ENCODE results near the gene NAT14.
A peak's percentile ranks its signal among the peaks of the same experiment; 100 is the strongest.

NAT14 gene

GRCh38 chr19:55453511-55454260 lies 31.3 kb upstream of the NAT14 start:
- DNase-seq (ENCODE audit: low spot score) = no peak

GRCh38 chr19:55454787-55455243 lies 30.2 kb upstream of the NAT14 start:
- DNase-seq (ENCODE audit: low spot score) = peak; percentile 34

- DNase-seq (ENCODE audit: low spot score) = no peak
Measured at GRCh38 chr19:55455576-55456235, 29.3 kb upstream of the NAT14 start.

GRCh38 chr19:55456347-55456746 lies 28.6 kb upstream of the NAT14 start:
- DNase-seq (ENCODE audit: low spot score) = no peak

- no peak for DNase-seq (ENCODE audit: low spot score)
Measured at GRCh38 chr19:55457683-55458457, 27.1 kb upstream of the NAT14 start.

GRCh38 chr19:55459551-55459949 lies 25.4 kb upstream of the NAT14 start:
- no peak for DNase-seq (ENCODE audit: low spot score)

GRCh38 chr19:55459950-55460657 lies 24.9 kb upstream of the NAT14 start:
- no peak for DNase-seq (ENCODE audit: low spot score)

GRCh38 chr19:55460670-55461258 lies 24.2 kb upstream of the NAT14 start:
- peak; percentile 54 for DNase-seq (ENCODE audit: low spot score)

- peak; percentile 100 for DNase-seq (ENCODE audit: low spot score)
Measured at GRCh38 chr19:55461259-55461973, 23.6 kb upstream of the NAT14 start, which contains the start of gene ISOC2. TSS of gene ISOC2 (minus strand) at chr19:55461642. CDS start at chr19:55456486, 5,156 bp downstream.

- DNase-seq (ENCODE audit: low spot score) = no peak
Measured at GRCh38 chr19:55461974-55462626, 22.9 kb upstream of the NAT14 start.

GRCh38 chr19:55462722-55463121 lies 22.3 kb upstream of the NAT14 start:
- no peak for DNase-seq (ENCODE audit: low spot score)

- no peak for DNase-seq (ENCODE audit: low spot score)
Measured at GRCh38 chr19:55463583-55464031, 21.4 kb upstream of the NAT14 start.

- DNase-seq (ENCODE audit: low spot score) = no peak
Measured at GRCh38 chr19:55464039-55464661, 20.8 kb upstream of the NAT14 start.

- no peak for DNase-seq (ENCODE audit: low spot score)
Measured at GRCh38 chr19:55464662-55465054, 20.3 kb upstream of the NAT14 start, which contains the start of gene C19orf85. TSS of gene C19orf85 (minus strand) at chr19:55464751. CDS start at chr19:55464554, 197 bp downstream.

- no peak for DNase-seq (ENCODE audit: low spot score)
Measured at GRCh38 chr19:55465460-55466240, 19.3 kb upstream of the NAT14 start.

GRCh38 chr19:55466241-55466614 lies 18.8 kb upstream of the NAT14 start:
- no peak for DNase-seq (ENCODE audit: low spot score)

- DNase-seq (ENCODE audit: low spot score) = peak; percentile 68
Measured at GRCh38 chr19:55467236-55468053, 17.5 kb upstream of the NAT14 start.

- no peak for DNase-seq (ENCODE audit: low spot score)
Measured at GRCh38 chr19:55468054-55468393, 17.0 kb upstream of the NAT14 start.

Data from activated CD4-positive, alpha-beta T cell treated with anti-CD3 and anti-CD28 coated beads, Interleukin-2, Interleukin-4, amounts not matched to agents 100 ng/mL and 50 ng/mL, durations not matched to agents 16 hours and 8 hours (primary cell).